GM21515 (cell line): ENCODE measurements around the gene MYOCD.

Experiments used
- ATAC-seq: cut with Tn5 transposase; IDR thresholded peaks from one replicate; pipeline ENCODE4 v1.9.1; 2021; ENCODE audit not compliant: unreplicated experiment

Gene MYOCD

DNA sequence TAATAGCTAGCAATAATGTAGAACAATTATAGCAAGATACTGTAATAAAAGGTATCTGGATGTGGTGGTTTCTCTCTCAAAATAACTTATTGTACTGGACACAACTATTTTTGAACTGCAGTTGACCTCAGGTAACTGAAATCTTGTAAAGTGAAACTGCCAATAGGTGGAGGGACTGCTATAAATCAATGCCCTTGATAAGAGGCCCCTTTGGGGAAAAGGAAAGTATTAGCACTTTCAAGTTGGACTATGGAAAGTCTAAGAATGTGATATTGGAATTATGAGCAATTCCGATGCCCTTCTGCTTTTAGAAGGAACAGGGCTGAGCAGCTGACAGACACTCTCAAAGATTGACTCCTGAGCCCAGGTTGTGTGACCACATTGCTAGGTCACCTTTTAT, 79.1 kb downstream of the MYOCD start:
- ATAC-seq, result no peak

DNA sequence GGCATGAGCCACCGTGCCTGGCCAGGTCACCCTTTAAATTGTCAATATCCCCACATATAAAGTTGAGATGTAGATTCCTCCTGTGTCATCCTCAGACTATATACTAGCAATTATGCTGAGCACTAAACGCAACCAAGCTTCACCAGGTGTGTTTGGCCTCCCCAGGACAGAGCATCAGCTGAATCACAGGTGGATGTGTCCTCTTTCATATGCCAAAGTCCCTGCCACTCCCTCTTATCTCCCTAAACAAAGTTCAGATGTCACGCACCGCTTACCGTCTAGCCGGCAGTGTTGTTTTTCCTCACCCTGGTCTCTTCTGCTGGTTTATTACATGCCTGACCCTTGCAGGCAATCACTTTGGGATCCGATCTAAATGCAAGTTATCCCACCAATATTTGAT, 79.8 kb downstream of the MYOCD start:
- no peak for ATAC-seq

DNA sequence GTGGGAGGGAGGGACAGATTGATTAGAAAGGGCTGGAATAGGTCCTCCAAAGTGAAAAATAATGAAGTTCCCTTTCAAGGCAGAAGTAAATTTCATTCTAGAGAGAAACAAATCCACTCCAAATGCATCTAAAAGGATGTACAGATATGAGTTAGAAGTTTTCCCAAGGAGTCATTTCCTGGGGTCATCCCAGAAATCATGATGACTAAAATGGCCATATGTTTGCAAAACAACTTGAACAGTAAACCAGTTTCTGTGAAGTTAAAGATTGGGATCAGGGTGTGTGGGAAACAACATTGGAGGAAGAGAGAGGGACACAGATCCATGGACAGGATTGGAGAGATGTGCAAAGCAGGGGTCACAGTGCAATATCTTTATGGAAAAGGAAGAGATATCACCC, 91.1 kb downstream of the MYOCD start:
- ATAC-seq, result no peak

GRCh38 chr17:12759090-12759489, 93.4 kb downstream of the MYOCD start:
- no peak for ATAC-seq

DNA sequence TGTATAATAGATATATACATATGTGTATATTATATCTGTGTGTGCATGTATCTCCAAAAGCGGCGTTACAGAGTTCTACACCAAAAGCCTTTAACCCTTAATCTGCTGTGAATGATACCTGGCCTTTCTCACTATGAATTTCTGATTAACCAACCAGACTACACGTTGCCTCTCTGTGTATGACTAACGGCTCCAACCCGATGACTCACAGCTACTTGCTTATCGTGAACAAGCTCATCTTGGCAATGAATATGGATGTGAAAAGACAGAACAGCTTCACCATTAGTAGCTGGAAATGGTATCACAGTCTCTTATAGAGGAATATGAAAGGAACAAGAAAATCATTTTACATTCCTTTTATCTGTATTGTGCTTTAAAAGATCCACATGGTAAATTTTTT, 99.9 kb downstream of the MYOCD start:
- no peak for ATAC-seq

GRCh38 chr17:12768255-12768654, 102.6 kb downstream of the MYOCD start:
- ATAC-seq, result no peak

- ATAC-seq, result no peak
Measured at GRCh38 chr17:12769981-12770380, 104.3 kb downstream of the MYOCD start.

DNA sequence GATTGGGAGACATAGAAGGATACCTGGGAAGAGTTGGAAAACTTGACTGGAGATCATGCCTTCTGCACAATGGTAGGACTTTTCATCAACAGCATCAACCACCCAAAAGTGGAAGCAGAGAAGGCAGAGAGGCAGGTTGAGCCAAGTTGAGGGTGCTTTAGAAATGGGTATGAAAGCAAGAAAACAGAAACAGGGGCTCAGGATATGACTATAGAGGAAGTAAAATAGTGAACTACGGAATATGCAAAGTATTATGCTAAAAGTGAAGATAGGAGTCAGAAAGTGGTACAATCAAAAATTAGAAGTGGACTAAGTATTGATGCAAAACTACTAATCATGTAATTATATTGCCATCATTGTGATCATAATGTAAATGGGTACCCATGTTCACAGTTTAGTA, 107.5 kb downstream of the MYOCD start:
- no peak for ATAC-seq

DNA sequence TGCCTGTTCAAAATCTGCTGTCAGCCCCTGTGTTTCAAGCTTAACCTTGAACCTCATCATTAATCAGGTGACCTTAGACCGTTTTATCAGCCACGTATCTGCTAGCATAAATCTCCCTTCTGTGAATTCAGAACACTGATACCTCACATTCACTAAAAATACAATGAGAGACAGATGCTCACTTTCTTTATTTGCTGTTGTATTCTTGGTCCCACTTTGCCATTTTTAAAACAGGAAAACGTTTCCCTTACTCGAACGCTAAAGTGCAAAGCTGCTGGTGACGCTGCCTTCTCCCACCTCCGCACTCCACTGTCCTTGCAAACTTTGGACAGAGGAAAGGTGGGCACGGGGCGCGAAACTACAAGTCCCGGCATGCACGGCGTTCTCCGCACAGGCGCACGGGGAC, 123.4 kb downstream of the MYOCD start:
- peak; percentile 93 for ATAC-seq

- ATAC-seq, result peak; percentile 81
Measured at GRCh38 chr17:12789481-12790248, 124.0 kb downstream of the MYOCD start, which contains the start of gene ARHGAP44. ARHGAP44 (plus strand) TSS chr17:12789498; CDS start chr17:12789839, 341 bp downstream.

DNA sequence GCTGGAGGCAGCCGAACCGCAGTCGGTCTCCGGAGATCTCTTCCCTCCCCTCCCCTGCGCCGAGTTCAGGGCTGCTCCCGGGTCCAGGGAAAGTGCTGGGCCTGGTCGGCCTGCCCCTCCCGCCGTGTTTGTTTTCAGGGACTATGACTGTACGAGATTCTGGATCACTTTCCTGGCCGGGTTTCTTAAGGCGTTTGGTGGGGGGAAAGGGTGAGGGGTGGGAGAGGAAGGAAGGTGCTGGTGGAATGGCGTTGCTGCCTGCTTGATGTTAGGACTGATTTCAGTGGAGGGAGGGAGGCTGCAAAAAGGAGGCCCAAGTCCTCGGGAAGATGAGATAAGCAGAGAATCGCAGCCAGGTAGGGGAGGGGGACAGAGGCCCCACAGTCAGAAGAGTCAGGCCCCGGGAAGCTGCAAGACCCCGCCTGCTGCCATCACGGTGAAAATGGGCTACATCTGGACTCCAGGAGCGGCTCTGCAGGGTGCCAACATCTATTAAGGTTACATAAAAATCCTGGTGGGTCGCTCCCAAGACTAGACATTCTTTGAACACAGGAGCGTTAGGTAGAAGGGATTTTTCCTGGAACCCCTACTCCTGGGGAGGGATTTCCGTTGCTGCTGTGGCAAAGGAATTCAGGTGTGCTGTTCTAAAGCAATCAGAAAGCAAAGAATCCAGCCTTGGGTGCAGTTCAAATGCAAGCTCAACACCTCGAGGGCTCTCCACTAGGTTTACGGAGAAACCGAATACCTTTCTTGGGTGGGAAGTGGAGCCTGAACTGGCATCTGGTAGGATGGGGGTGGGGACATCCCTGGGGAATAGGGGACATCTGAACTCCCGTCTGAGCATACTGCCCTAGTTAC, 124.8 kb downstream of the MYOCD start:
- ATAC-seq, result no peak

GRCh38 chr17:12794919-12795532, 129.3 kb downstream of the MYOCD start:
- no peak for ATAC-seq

GRCh38 chr17:12800855-12801365, 135.2 kb downstream of the MYOCD start:
- ATAC-seq, result no peak

GRCh38 chr17:12806630-12807029, 140.9 kb downstream of the MYOCD start:
- ATAC-seq, result no peak

GRCh38 chr17:12808723-12809122, 143.0 kb downstream of the MYOCD start:
- no peak for ATAC-seq

- ATAC-seq, result no peak
Measured at GRCh38 chr17:12812877-12813276, 147.2 kb downstream of the MYOCD start.

DNA sequence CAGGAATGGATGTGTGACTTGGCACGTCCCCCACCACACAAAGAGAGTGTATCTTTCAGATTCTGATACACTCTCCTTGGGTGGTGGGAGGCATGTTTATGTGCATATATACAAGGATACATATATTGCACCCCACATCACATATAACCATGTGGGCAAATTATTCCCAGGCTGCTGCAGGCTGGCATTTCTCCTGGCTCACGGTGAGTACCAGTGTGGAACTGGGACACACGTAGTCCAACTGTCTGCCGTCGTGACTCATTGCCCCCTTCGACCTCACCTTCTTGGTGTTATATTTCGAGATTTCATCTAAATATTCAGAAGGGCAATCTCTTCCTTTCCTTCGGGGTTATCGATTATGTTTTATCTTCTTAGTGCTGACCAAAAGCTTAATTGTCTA, 148.0 kb downstream of the MYOCD start:
- ATAC-seq, result no peak

GRCh38 chr17:12814718-12815117, 149.0 kb downstream of the MYOCD start:
- ATAC-seq, result no peak

DNA sequence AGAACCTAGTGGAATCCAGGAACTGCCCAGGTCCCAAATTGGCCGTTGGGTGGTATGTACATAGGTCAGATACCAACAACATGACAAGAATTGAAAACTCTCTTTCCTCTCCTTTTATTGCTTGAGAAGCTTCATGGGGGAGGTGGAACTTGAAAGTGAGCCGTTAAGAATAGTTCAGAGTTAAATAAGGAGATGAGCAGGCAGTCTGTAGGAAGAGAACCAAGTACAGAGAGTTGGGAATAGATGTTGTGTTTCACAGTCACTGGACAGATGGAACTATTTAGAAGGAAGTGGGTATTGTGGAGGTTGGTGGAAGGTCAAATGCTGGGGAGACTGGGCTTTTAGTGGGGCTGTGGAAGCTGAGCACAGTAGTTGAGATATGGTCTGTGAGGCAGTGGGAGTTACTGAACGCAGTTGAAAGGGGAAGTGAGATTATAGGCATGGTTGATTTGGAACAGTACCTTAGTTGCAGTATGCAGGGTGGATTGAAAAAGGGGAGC, 150.0 kb downstream of the MYOCD start:
- peak; percentile 100 for ATAC-seq
